OCI-LY1 (cell line): ENCODE data around the gene COX6B1.

ENCODE experiments used
- H2AFZ ChIP-seq: fragments of 200-600 bp; sonication (generic), shearing (Covaris generic); 2 replicates; pipeline ENCODE4 v1.6.0; 2014; ENCODE audit warnings: antibody characterized with exemption, mild to moderate bottlenecking, low read length
- H3F3A ChIP-seq: fragments of 200-600 bp; sonication (generic), shearing (Covaris generic); 2 replicates; pipeline ENCODE4 v1.6.0; 2014; ENCODE audit warnings: mild to moderate bottlenecking, antibody characterized with exemption, low read length, moderate library complexity; ENCODE audit not compliant: insufficient read depth
- H3K27ac ChIP-seq: fragments of 200-600 bp; sonication (generic); 2 replicates; pipeline ENCODE4 v1.5.1; 2014; ENCODE audit warnings: low read length, mixed run types, mild to moderate bottlenecking, low read depth; ENCODE audit not compliant: poor library complexity, severe bottlenecking
- H3K27me3 ChIP-seq: fragments of 200-600 bp; sonication (generic); 2 replicates; pipeline ENCODE4 v1.6.0; 2014; ENCODE audit warnings: antibody characterized with exemption, mild to moderate bottlenecking, low read length, moderate library complexity; ENCODE audit not compliant: insufficient read depth
- H3K36me3 ChIP-seq: fragments of 200-600 bp; sonication (generic); 2 replicates; pipeline ENCODE4 v1.6.1; 2014; ENCODE audit warnings: mild to moderate bottlenecking, antibody characterized with exemption, low read length, moderate library complexity, mixed read lengths; ENCODE audit not compliant: insufficient read depth
- H3K4me1 ChIP-seq: fragments of 200-600 bp; sonication (generic); 2 replicates; pipeline ENCODE4 v1.5.1; 2014; ENCODE audit warnings: mild to moderate bottlenecking, low read length, moderate library complexity; ENCODE audit not compliant: insufficient read depth, severe bottlenecking
- H3K4me2 ChIP-seq: fragments of 200-600 bp; sonication (generic), shearing (Covaris generic); 2 replicates; pipeline ENCODE4 v1.6.1; 2014; ENCODE audit warnings: low read length
- H3K4me3 ChIP-seq: fragments of 200-600 bp; sonication (generic); 2 replicates; pipeline ENCODE4 v1.5.1; 2014; ENCODE audit warnings: low read length, low read depth, mild to moderate bottlenecking, mixed read lengths; ENCODE audit not compliant: poor library complexity, severe bottlenecking
- H3K79me2 ChIP-seq: fragments of 200-600 bp; shearing (Covaris generic); 2 replicates; pipeline ENCODE4 v1.6.1; 2016; ENCODE audit warnings: mixed run types, low read length, mixed read lengths; ENCODE audit not compliant: insufficient read depth
- H3K9ac ChIP-seq: fragments of 200-600 bp; sonication (generic), shearing (Covaris generic); 2 replicates; pipeline ENCODE4 v1.6.1; 2014; ENCODE audit warnings: mild to moderate bottlenecking, low read length, mixed read lengths
- H3K9me2 ChIP-seq: fragments of 200-600 bp; sonication (generic), shearing (Covaris generic); 2 replicates; pipeline ENCODE4 v1.6.1; 2014; ENCODE audit warnings: low read depth, mild to moderate bottlenecking, low read length, mixed read lengths
- H3K9me3 ChIP-seq: fragments of 200-600 bp; shearing (Covaris generic); 2 replicates; pipeline ENCODE4 v1.6.1; 2014; ENCODE audit warnings: low read length, mixed read lengths
- H4K20me1 ChIP-seq: fragments of 200-600 bp; sonication (generic), shearing (Covaris generic); 2 replicates; pipeline ENCODE4 v1.6.0; 2016; ENCODE audit warnings: mild to moderate bottlenecking, low read length; ENCODE audit not compliant: insufficient read depth
- EZH2 ChIP-seq: fragments of 200-600 bp; sonication (generic), shearing (Covaris generic); IDR thresholded peaks from 2 replicates; pipeline ENCODE4 v1.8.0; 2017; ENCODE audit warnings: borderline replicate concordance, mixed run types, mild to moderate bottlenecking, antibody characterized with exemption, low read length, moderate library complexity, mixed read lengths
- TF ChIP-seq, protein P1 (sequence below): fragments of 200-600 bp; sonication (generic), shearing (Covaris generic); IDR thresholded peaks from 2 replicates; pipeline ENCODE4 v1.5.1; 2017; ENCODE audit warnings: mild to moderate bottlenecking, antibody characterized with exemption, low read length, moderate library complexity, mixed read lengths

The COX6B1 gene

DNA sequence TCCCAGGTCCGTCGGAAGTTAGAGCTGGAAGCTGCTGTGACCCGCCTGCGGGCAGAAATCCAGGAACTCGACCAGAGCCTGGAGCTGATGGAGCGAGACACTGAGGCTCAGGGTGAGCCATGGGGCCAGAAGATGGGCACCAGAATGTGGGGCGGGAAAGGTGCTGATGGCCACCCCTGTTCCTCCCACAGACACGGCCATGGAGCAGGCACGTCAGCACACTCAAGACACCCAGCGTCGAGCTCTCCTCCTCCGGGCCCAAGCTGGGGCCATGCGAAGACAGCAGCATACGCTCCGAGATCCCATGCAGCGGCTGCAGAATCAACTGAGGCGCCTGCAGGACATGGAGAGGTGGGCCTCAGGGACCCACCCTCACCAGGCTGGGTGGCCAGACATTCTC lies 33.1 kb upstream of the COX6B1 start:
- Histone ChIP-seq H3K4me3 (no peak overlapping the region), H3K4me1 (peaks cover 25% of the 10 kb centered on the region), H3K79me2 (no peaks in the 10 kb centered on the region), H3K36me3 (peaks cover 33% of the 10 kb centered on the region), H3K9me3 (no peaks in the 10 kb centered on the region), H4K20me1 (no peaks in the 10 kb centered on the region), H3K9ac (no peak overlapping the region), H2AFZ (no peak overlapping the region), H3K27ac (no peak overlapping the region), H3K9me2 (no peaks in the 10 kb centered on the region), H3K4me2 (no peak overlapping the region), H3K27me3 (no peaks in the 10 kb centered on the region), H3F3A (no peaks in the 10 kb centered on the region)
- TF ChIP-seq EZH2 = no peak
- TF ChIP-seq, protein P1, sequence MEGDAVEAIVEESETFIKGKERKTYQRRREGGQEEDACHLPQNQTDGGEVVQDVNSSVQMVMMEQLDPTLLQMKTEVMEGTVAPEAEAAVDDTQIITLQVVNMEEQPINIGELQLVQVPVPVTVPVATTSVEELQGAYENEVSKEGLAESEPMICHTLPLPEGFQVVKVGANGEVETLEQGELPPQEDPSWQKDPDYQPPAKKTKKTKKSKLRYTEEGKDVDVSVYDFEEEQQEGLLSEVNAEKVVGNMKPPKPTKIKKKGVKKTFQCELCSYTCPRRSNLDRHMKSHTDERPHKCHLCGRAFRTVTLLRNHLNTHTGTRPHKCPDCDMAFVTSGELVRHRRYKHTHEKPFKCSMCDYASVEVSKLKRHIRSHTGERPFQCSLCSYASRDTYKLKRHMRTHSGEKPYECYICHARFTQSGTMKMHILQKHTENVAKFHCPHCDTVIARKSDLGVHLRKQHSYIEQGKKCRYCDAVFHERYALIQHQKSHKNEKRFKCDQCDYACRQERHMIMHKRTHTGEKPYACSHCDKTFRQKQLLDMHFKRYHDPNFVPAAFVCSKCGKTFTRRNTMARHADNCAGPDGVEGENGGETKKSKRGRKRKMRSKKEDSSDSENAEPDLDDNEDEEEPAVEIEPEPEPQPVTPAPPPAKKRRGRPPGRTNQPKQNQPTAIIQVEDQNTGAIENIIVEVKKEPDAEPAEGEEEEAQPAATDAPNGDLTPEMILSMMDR = no peak

DNA sequence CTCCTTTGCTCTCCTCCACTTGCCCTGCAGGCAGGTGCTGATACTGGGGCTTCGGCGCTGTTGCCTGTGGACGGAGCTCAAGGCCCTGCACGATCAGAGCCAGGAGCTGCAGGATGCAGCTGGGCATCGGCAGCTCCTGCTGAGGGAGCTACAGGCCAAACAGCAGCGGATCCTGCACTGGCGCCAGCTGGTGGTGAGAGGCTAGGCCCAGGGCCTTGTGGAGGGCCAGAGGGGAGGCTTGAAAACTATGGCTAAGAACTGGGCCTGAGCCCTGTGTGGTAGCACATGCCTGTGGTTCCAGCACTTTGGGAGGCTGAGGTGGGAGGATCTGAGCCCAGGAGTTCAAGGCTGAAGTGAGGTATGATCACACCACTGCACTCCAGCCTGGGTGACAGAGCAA lies 29.3 kb upstream of the COX6B1 start:
- H3K27me3 ChIP-seq = no peaks in the 10 kb centered on the region
- H3K27ac ChIP-seq = no peak overlapping the region
- H3K4me1 ChIP-seq = no peaks in the 10 kb centered on the region
- no peak overlapping the region for H2AFZ ChIP-seq
- no peaks in the 10 kb centered on the region for H3K9me3 ChIP-seq
- no peaks in the 10 kb centered on the region for H3K9me2 ChIP-seq
- H3F3A ChIP-seq = no peaks in the 10 kb centered on the region
- no peak for TF ChIP-seq EZH2
- TF ChIP-seq, protein P1 = no peak
- no peak overlapping the region for H3K4me2 ChIP-seq
- peaks cover 43% of the 10 kb centered on the region for H3K36me3 ChIP-seq
- no peaks in the 10 kb centered on the region for H4K20me1 ChIP-seq
- H3K4me3 ChIP-seq = no peak overlapping the region
- no peak overlapping the region for H3K9ac ChIP-seq
- no peaks in the 10 kb centered on the region for H3K79me2 ChIP-seq

DNA sequence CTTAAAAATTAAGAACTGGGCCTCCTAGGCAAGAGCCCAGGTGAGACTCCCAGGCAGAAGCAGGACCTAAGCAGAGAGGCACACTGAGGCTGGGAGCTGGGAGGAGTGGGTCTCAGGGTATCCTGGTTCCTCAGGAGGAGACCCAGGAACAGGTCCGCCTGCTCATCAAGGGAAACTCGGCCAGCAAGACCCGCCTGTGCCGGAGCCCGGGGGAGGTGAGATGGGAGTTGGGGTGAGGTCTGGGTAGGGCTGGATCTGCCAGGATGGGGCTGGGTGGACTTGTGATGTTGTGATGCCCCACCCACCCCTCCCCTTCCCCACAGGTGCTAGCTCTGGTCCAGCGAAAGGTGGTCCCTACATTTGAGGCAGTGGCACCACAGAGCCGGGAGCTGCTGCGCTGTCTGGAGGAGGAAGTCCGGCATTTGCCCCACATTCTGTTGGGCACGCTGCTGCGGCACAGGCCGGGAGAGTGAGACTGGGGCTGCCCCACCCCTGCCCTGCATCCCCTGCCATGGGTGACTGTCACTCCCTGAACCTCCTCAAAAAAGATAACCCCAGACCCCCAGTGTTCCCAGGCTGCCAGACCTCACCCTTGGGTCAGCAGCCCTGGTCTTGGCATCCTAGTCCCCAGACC lies 28.7 kb upstream of the COX6B1 start:
- no peak overlapping the region for H3K27ac ChIP-seq
- no peaks in the 10 kb centered on the region for H3K79me2 ChIP-seq
- H3K4me1 ChIP-seq = no peaks in the 10 kb centered on the region
- H3K4me2 ChIP-seq = no peak overlapping the region
- no peaks in the 10 kb centered on the region for H3K9me3 ChIP-seq
- H3K9me2 ChIP-seq = no peaks in the 10 kb centered on the region
- no peak overlapping the region for H3K9ac ChIP-seq
- H2AFZ ChIP-seq = no peak overlapping the region
- no peak for TF ChIP-seq EZH2
- TF ChIP-seq, protein P1 = no peak
- H3K4me3 ChIP-seq = no peak overlapping the region
- H3K36me3 ChIP-seq = peaks cover 43% of the 10 kb centered on the region
- H3F3A ChIP-seq = no peaks in the 10 kb centered on the region
- no peaks in the 10 kb centered on the region for H3K27me3 ChIP-seq
- no peaks in the 10 kb centered on the region for H4K20me1 ChIP-seq
